GM12892 (cell line): ENCODE results near the gene FBXO4.
"Not testable (repeated sequence)": the region's sequence is repeated elsewhere in the genome, so short reads cannot be mapped to it uniquely, and the experiment has no call there.

Experiments used
- DNase-seq: peaks from one replicate; pipeline ENCODE4 v3.0.0; 2011; ENCODE audit not compliant: insufficient read length
- FAIRE-seq: peaks from 2 replicates; lab custom pipeline; 2011; peaks lifted over from hg19 to GRCh38; lab: Jason Lieb, UNC
- POLR2A ChIP-seq: IDR thresholded peaks from 2 replicates; pipeline ENCODE4 v1.6.1; 2011; ENCODE audit warnings: low read depth, low read length, control low read depth
- POLR2AphosphoS5 ChIP-seq: IDR thresholded peaks from 2 replicates; pipeline ENCODE4 v1.6.1; 2011; ENCODE audit warnings: low read depth, low read length, control low read depth
- TAF1 ChIP-seq: IDR thresholded peaks from 2 replicates; pipeline ENCODE4 v1.6.1; 2011; ENCODE audit warnings: low read depth, mild to moderate bottlenecking, control low read depth, low read length, borderline replicate concordance

Gene FBXO4

DNA sequence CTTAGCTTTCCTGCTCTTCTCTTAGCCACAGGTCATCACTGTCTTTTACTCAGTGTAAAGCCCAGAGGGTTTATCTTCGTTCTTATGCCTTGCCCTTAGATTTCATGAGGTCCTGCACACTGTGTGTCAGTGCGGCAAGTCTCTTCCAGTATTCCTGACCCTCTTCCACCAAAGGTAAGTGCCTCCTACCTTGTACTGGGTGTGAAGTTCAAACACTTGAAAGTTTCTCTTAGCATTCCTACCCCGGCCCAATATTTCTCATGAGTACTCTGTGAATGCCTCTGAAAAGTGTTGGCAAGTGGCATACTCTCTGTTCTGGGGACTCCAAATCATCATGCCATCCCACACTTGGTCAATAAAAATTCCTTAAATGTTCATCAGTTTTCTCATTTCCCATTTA, 37.4 kb downstream of the FBXO4 start:
- DNase-seq (no peak), FAIRE-seq (no peak)
- TF ChIP-seq POLR2AphosphoS5 (no peak), TAF1 (no peak), POLR2A (no peak)

DNA sequence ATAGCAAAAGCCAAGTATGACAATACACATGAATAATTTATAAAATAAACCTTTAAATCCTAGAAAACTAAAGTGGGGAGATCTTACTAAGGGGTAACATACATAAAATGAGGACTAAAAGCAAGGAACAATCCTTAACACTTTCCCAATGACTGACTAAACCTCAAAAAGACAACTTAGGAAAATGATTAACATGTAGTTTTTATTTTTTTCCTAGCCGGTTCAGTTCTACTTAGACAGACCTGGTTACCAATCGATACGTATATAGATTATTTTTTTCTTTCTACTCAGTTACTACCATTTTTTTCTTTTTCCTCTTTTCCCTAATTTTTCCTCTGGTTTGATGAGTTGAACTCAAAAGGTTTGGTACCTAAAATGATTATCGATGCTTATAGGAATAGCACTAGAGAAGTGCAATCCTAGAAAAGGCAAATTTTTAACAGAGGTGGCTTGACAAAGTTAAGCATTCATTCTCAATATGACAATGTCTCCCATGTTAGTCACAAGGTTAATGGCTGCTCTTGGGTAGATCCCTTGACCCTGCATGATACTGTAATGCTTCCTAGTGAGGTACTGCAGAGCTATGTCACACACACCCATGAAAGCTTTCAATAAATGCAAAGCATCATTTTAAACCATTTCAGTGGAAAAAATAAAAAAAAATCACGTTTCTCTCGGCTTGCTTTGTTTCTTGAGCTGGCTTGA, 41.5 kb downstream of the FBXO4 start:
- DNase-seq (no peak), FAIRE-seq (no peak)
- TF ChIP-seq TAF1 (no peak), POLR2A (no peak), POLR2AphosphoS5 (no peak)

DNA sequence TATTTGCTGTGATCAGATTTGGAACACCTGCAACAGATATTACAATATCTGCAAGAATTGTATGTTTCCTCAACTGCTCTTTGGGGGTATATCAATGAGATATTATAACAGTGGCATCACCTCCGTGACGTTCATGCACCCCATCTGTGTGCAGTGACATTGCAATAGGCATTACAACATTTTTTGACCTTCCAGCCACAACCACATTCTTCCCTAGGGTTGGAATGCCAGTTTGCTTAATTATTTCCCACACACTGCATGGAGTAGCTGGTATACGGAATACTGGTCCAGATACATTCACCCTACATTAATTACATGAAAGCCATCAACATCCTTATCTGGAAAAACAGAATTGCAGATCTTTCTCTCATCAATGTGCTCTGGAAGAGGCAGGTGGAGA, 42.3 kb downstream of the FBXO4 start:
- TF ChIP-seq POLR2A (no peak), POLR2AphosphoS5 (no peak), TAF1 (no peak)
- DNase-seq = no peak
- FAIRE-seq = no peak

DNA sequence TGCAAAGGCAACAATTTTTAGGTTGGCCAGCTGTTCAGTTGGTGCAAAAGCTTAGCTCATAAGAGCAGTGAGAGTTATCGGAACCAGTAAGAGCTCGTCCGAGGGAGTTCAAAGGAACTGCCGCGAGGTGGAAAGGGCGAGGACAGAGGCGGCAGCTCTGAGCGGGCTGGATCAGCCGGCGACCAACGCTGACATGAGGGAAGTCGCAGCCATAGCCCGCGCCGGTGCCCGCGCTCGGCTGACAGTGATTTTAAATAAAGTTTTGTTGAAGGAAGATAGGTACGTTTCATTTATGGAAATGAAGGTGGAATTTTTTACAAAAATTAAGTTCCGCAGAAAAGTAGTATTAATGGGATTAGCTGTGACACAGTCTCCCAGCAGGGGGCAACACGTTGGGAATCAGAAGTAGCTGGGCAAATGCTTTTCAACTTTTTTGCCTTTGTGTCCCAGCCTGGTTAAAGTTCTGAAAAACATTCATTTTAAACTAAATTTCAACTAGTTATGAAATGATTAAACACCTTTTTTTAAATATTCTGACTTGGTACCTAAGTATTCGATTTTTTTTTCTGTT, 43.2 kb downstream of the FBXO4 start:
- no peak for DNase-seq
- FAIRE-seq = no peak
- no peak for TF ChIP-seq POLR2A
- no peak for TF ChIP-seq POLR2AphosphoS5
- TF ChIP-seq TAF1 = no peak

DNA sequence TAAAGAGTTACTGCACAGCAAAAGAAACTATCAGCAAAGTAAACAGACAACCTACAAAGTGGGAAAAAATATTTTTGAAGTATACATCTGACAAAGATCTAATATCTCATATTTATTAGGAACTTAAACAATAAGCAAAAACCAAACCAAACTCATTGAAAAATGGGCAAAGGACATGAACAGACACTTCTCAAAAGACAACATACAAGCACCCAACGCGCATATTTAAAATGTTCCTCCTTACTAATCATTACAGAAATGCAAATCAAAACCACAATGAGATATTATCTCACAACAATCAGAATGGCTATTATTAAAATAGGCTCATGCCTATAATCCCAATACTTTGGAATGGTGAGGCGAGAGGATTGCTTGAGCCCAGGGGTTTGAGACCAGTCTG, 48.0 kb downstream of the FBXO4 start:
- FAIRE-seq = no peak
- TF ChIP-seq POLR2A = no peak
- DNase-seq = no peak

DNA sequence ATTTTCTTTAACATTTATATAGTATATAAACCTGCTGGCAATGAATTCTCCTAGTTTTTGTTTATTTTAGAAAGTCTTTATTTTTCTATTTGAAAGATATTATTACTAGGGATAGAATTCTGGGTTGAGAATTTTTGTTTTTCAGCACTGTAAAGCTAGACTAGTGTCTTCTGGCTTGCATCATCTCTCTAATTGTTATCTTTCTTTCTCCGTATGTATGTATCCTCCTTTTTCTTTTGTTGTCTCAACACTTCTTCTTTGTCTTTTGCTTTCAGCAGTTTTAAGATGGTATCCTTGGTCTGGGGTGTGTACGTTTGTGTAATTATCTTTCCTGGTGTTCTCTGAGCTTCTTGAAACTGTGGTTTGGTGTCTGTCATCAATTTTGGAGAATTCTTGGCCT, 48.8 kb downstream of the FBXO4 start:
- TF ChIP-seq TAF1 (no peak), POLR2A (no peak), POLR2AphosphoS5 (no peak)
- no peak for FAIRE-seq

DNA sequence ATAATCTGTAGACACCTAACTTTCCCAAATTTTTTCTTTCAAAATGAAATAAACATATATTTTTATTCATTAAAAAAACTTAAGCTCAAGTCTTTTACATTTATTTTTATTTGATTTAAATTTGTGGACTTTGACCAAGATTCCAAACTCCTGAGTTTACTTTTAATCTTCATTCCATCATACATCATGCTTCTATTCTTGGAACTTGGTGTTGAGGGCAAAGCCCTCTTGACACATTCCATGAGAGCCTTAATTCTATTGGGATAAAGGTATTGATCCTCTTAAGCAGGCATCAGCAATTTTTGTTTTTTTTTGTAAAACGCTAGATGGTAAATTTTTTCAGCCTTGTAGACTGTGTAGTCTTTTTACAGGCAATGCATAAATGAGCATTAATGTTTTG, 53.6 kb downstream of the FBXO4 start:
- no peak for DNase-seq
- no peak for FAIRE-seq
- TF ChIP-seq POLR2A (no peak), POLR2AphosphoS5 (no peak), TAF1 (no peak)

More for the DNA sequence above, 48.8 kb downstream of the FBXO4 start:
- no peak for DNase-seq

DNA sequence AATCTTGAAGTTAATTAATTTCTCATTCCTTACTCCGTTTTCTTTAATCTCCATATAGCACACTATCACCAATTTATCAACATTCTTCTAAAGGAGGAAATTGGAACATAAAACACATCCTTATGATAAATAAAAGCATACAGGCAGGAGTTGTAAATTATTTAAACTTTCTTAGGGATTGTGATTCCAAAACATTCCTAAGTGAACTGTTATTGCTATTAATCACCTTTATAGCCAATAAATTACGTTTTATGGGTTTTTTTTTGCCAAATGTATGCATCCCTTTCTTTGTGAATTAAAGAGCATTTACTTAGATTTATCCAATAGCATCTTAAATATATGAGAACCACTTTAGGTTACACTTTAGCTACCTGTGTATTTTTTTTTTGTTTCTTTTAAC, 55.3 kb downstream of the FBXO4 start:
- DNase-seq (no peak), FAIRE-seq (no peak)
- TF ChIP-seq POLR2AphosphoS5 = no peak
- no peak for TF ChIP-seq TAF1
- no peak for TF ChIP-seq POLR2A

DNA sequence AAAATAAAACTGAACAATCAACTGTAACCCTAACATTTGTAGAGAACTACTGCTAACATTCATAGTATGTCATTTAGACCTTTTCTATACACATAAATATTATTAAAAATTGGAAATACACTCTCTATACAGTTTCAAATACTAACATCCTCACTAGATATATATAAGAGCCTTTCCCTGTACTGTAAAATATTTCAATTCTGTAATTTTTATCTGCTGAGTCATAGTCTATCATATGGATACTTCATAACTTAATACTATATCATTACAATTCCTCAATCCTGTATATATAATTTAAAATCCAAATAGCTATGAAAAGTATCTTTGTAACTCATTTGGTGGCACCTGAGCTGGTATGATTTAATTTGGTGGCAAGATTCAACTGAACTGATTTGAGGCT, 55.8 kb downstream of the FBXO4 start:
- FAIRE-seq (no peak), DNase-seq (no peak)
- TF ChIP-seq TAF1 = no peak
- no peak for TF ChIP-seq POLR2AphosphoS5
- TF ChIP-seq POLR2A = no peak

DNA sequence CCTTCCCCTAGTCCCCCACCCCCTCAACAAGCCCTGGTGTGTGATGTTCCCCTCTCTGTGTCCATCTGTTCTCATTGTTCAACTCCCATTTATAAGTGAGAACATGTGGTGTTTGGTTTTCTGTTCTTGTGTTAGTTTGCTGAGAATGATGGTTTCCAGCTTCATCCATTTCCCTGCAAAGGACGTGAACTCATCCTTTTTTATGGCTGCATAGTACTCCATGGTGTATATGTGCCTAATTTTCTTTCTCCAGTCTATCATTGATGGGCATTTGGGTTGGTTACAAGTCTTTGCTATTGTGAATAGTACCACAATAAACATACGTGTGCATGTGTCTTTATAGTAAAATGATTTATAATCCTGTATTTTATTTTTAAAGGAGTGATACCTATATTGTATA, 57.8 kb downstream of the FBXO4 start:
- not testable (repeated sequence) for FAIRE-seq, DNase-seq

DNA sequence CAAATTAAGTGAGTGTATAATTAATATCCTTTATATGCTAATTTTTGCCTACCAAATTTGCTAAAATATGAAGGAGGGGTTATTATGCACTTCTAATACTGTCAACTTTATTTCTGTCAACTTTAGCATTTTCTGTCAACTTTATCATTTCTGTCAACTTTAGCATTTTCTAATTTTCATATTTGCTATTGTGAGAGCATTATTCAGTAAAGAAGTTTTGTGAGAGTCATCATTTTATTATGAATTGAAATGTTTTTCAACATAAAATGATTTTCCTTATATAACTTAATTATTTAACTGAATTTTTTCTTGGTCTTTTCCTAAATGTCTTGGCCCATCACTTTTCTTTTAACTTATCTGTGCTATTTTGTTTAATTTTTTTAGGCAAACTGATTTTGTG, 58.2 kb downstream of the FBXO4 start:
- FAIRE-seq (no peak), DNase-seq (no peak)
- no peak for TF ChIP-seq TAF1
- TF ChIP-seq POLR2AphosphoS5 = no peak
- no peak for TF ChIP-seq POLR2A

DNA sequence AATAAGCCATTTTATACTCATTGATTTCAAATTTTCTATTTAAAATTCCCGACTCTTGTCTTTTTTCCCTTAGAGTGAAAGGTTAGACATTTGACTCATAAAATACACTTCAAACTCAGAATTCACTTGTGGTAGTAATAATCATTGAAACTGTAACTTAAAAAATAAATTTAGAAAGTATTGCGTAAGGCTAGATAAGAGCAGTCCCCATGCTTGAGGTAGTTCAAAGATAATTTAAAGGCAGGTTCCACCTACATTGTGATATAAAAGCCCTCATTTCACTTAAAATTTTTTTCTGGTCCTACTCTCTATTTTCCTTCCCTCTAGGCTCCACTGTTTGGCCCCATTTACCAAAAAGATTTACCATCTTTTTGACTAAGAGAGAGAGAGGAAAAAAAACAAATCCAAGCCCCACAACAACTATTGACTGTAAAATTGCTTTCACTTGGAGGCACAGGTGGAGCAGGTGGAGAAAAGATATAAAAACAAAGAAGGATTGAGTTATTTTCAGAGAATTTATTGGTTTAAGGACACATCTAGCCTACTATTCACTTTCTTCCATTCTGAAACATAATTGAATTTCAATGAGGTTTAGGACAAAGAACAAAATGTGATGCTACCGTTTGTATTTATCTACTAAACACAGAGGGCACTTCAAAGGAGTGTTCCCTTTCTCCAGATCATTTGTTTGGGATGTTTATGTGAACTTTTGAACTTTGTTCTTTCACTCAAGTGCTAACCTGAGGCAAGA, 61.0 kb downstream of the FBXO4 start:
- no peak for FAIRE-seq
- no peak for DNase-seq
- no peak for TF ChIP-seq POLR2A
- TF ChIP-seq TAF1 = no peak
- no peak for TF ChIP-seq POLR2AphosphoS5
